Stimulated activated CD4-positive, alpha-beta T cell treated with anti-CD3 and anti-CD28 coated beads, Interleukin-12 subunit alpha, Interleukin-12 subunit beta, amount 100 ng/mL, for 4 hours (primary cell): Measurements from ENCODE around the gene NFU1.
"Not testable (repeated sequence)": the region's sequence is repeated elsewhere in the genome, so short reads cannot be mapped to it uniquely, and the experiment has no call there.

Experiments
- DNase-seq: peaks from one replicate; pipeline ENCODE4 v3.0.0-alpha.2; 2020

NFU1 gene

DNA sequence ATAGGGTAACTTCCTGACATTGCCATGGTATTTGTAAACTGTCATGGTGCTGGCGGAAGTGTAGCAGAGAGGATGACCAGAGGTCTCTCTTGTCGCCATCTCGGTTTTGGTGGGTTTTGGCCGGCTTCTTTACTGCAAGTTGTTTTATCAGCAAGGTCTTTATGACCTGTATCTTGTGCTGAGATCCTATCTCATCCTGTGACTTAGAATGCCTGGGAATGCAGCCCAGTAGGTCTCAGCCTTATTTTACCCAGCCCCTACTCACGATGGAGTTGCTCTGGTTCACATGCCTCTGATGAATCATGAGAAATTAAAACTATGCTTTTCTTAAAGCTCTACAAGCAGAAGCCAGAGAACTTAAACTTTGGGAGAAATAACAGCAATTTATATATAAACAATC lies 12.7 kb upstream of the NFU1 start:
- no peak for DNase-seq

DNA sequence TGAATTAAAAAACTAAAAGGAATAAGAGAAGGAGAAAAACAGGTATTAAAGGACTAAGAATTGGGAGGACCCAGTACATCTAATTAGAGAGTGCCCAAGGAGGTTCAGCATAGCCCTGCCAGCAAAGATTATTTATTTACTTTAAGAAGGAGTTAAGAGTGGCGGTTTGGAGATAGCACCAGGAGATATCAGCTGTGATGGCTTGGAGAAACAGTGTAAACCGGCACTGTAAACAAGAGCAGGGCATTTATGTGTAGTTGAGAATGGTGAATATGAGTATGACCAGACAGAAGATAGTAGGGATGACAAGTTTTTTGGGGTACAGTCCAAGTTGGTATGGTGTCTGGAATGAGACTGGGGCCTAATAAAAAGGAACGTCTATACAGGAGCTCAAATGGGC lies 6.4 kb upstream of the NFU1 start:
- DNase-seq: not testable (repeated sequence)

DNA sequence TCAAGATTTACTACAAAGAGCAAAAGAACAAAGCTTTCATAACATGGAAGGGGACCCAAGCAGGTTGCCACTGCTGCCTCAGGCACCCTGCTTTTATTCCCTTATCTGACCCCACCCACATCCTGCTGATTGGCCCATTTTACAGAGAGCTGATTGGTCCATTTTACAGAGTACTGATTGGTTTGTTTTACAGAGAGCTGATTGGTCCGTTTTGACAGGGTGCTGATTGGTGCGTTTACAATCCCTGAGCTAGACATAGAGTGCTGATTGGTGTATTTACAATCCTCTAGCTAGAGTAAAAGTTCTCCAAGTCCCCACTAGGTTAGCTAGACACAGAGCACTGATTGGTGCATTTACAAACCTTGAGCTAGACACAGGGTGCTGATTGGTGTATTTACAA lies 2.3 kb upstream of the NFU1 start:
- not testable (repeated sequence) for DNase-seq

GRCh38 chr2:69438580-69438979 lies 1.3 kb upstream of the NFU1 start:
- DNase-seq: no peak

DNA sequence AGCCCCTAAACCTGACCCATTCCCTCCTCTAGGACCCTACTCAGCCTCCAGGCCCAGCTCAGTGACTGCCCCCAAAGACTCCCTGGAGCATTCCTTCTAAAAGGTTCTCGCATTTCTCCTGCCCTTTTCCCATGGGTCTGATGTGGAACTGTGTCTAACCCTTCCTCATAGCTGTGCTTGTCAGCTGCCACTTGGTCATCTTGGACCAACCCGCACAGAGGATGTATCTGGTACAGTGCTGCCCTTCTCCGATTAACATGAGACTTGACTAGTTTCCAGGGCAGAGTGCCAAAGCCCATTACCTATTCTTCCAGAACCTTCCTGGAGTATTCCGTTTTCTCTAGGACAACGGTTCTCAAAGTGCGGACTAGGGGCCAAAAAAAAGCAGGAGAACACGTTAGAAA lies 518 bp upstream of the NFU1 start:
- no peak for DNase-seq

GRCh38 chr2:69436596-69436937 lies 668 bp downstream of the NFU1 start:
- DNase-seq: no peak

GRCh38 chr2:69434753-69435152 lies 2.5 kb downstream of the NFU1 start:
- no peak for DNase-seq

DNA sequence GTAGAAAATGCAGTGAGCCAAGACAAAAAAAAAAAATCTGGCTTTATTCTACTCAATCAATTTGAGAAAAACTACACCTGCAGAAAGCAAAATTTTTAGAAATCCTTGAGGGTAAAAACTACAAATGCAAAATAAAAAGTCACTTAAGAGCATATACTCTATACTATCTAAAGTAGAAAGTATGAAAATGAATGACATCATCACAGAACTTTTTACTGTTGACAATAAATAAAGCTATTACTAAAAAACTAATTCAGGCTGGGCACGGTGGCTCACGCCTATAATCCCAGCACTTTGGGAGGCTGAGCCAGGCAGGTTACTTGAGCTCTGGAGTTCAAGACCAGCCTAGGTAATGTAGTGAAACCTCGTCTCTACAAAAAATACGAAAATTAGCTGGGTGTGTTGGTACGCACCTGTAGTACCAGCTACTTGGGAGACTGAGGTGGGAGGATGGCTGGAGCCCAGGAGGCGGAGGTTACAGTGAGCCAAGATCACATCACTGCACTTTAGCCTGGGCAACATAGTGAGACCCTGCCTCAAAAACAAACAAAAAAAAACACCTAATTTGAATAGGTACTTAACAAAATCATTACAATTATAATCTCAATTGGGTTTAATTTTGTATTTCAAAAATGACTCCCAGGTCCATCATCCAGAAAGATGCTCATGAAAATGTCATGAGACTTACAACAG lies 7.6 kb downstream of the NFU1 start:
- DNase-seq: no peak

GRCh38 chr2:69428981-69429380 lies 8.3 kb downstream of the NFU1 start:
- DNase-seq: no peak

DNA sequence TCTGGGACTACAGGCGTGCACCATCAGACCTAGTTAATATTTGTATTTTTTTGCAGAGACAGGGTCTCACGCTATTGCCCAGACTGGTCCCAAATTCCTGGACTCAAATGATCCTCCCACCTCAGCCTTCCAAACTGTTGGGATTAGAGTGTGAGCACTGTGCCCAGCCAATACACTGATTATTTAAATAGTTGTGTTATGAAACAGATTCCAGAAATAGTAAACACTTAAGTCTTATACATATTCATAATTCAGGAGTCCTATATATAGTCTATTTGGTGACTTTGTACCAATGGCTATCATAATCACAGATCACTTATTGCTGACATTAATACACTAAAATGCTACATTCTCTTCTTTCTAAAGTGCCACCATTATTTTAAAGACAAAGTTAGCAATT lies 12.8 kb downstream of the NFU1 start:
- DNase-seq: no peak

GRCh38 chr2:69422198-69422597 lies 15.0 kb downstream of the NFU1 start:
- DNase-seq: no peak

- DNase-seq: not testable (repeated sequence)
Observed at GRCh38 chr2:69419111-69419510, 18.1 kb downstream of the NFU1 start.

GRCh38 chr2:69416147-69416546 lies 21.1 kb downstream of the NFU1 start:
- no peak for DNase-seq

- DNase-seq: no peak
Observed at GRCh38 chr2:69411120-69411519, 26.1 kb downstream of the NFU1 start.

GRCh38 chr2:69405306-69405705 lies 31.9 kb downstream of the NFU1 start:
- DNase-seq: no peak

DNA sequence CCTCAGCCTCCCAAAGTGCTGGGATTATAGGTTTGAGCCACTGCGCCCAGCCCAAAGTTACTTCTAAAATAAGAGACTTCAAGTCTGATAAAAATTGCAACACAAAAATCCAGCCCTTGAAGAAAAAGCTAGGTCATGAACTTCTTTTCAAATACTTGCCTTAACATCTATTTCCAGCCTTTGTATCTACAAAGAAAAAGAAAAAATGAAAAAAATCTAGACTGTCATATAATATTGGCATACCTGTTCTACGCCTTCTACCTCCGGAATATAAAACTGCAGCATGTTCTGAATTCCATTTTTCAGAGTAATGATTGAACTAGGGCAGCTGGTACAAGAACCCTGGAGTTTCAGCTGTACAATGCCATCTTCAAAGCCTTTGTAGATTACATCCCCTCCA lies 37.1 kb downstream of the NFU1 start:
- no peak for DNase-seq

DNA sequence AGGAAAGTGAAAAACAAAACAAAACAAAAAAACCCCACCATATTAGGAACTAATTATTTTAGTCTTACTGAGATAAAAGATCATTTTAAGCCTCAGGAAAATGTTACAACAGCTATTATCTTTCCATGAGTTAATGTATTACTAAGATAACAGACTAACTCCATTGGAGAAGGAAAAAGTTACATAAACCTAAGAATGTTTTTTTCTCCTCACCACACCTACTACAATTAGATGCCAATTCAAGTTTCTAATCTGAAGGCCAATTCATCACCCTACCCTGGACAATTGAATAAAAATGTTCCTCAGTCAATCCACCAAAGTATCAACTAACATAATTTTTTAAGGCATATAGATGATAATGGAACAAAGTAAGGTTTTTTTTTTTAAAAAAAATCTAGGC lies 40.0 kb downstream of the NFU1 start:
- DNase-seq: no peak

DNA sequence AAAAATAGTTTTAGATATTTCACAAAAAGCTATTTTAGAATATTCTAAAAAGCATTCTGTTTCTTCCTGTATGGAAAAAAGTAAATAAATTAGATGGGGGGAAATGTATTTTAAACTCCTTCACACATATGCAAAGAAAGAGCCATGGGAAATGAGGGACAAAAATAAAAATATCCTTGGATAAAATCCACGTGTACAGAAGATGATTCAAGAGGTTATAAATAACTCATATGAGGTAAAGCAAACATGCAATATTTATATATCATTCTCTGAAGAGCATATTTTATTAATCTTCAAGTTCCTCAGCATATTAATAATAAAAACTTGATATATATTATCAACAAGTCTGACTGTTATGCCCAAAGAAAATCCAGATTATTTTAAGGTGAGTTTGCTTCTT lies 41.4 kb downstream of the NFU1 start:
- DNase-seq: no peak

GRCh38 chr2:69393963-69394362 lies 43.3 kb downstream of the NFU1 start:
- DNase-seq: no peak

GRCh38 chr2:69390471-69390870 lies 46.8 kb downstream of the NFU1 start:
- no peak for DNase-seq

GRCh38 chr2:69390001-69390400 lies 47.2 kb downstream of the NFU1 start:
- DNase-seq: no peak

GRCh38 chr2:69389271-69389670 lies 48.0 kb downstream of the NFU1 start:
- no peak for DNase-seq

GRCh38 chr2:69387770-69388481 lies 49.3 kb downstream of the NFU1 start:
- DNase-seq: no peak

GRCh38 chr2:69386789-69387734 lies 50.2 kb downstream of the NFU1 start, which contains the start of gene GFPT1:
Gene GFPT1 (minus strand): TSS chr2:69387227. CDS start chr2:69387071, 156 bp downstream.
- DNase-seq: peak; percentile 92
